ENCODE results near the gene OOSP3.
"Not testable (repeated sequence)": the region's sequence is repeated elsewhere in the genome, so short reads cannot be mapped to it uniquely, and the experiment has no call there.

The OOSP3 gene

GRCh38 chr11:59877325-59877724, 1.3 kb upstream of the OOSP3 start:
- no peak for DNase-seq

DNA sequence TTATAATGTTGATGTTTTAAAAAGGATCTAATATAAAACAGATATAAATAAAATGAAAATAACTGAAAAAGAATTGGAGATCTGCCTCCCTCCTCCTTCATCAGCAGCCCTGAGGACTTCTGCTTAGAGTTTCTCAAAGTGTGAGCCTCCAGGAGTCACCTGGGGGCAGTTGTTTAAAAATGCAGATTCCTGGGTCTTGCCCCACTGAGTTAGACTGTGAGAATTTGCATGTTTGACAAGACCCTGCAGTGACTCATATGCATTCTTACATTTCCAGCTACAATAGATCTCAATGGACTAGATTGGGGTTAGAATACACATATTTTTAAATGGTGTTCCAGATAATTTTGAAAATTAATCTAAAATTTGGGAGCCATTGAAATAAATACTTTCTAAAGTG, 798 bp upstream of the OOSP3 start:
- DNase-seq: no peak

- DNase-seq: no peak
Measured at GRCh38 chr11:59879567-59879966, 985 bp downstream of the OOSP3 start.

- no peak for DNase-seq
Measured at GRCh38 chr11:59883597-59883996, 5.0 kb downstream of the OOSP3 start.

- not testable (repeated sequence) for DNase-seq
Measured at GRCh38 chr11:59887156-59887555, 8.6 kb downstream of the OOSP3 start.

DNA sequence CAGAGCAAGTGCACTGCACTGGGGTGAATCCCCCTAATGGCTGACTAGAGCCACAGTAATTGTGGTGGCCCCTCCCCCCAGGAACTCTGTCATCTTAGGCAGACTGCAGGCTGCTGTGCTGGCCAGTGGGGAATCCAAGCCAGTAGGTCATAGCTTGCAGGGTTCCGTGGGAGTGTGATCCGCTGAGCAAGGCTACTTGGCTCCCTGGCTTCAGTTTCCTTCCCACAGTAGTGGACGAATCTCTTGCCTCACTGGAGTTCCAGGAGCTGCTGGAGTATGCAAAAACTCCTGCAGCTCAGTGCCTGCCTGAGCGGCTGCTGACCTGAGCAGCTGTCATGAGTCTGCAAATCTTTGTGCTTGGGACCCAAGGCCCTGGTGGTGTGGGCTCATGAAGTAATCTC, 13.2 kb downstream of the OOSP3 start:
- no peak for DNase-seq

DNA sequence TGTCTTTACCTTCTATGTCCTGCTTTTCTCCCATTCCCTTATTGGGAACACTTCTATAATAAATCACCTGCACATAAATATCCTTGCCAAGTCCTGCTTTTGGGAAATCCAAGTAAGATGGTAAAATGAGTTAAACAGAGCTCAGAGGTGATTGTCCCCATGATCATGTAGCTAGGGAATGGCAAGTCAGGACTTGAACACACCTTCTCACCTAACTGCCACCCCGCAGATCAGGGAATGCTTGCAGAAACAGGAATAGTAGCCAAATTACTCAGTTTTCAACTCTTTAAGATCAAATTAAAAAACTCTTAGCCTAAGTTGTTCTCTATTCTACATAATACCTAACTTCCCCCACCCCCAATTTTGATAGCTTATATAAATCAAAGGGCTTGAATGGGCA, 16.0 kb downstream of the OOSP3 start:
- no peak for DNase-seq

GRCh38 chr11:59898046-59898445, 19.5 kb downstream of the OOSP3 start:
- DNase-seq: no peak

DNA sequence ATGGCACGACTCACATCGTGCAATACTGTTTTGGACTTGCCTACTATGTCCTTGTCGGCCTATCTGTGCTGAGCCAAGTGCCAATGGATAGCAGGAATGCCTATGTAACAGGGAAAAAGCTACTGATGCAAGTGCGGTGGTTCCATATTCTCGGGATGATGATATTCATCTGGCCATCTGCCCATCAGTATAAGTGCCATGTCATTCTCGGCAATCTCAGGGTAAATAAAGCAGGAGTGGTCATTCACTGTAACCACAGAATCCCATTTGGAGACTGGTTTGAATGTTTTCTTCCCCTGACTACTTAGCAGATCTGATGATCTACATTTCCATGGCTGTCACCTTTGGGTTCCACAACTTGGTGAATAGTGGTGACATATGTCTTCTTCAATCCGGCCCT, 20.1 kb downstream of the OOSP3 start:
- DNase-seq: no peak

DNA sequence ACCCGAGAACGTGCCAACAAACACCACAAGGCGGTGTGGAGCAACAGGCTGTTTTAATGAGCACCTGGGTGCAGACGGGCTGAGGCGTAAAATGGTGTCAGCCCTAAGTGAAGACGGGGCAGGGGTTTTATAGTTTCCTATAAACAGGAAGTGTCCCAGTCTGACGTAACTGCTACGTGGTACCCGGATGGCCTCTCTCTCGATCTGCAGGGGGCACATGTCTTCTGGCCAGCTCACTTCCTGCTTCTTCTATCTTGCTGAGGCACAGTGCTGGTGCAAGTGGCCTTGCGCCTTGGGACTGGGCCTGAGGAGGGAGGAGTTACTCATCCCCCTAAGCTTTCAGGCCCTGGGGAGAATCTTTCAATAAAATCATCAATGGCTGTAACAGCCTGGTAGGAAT, 20.9 kb downstream of the OOSP3 start:
- no peak for DNase-seq

DNA sequence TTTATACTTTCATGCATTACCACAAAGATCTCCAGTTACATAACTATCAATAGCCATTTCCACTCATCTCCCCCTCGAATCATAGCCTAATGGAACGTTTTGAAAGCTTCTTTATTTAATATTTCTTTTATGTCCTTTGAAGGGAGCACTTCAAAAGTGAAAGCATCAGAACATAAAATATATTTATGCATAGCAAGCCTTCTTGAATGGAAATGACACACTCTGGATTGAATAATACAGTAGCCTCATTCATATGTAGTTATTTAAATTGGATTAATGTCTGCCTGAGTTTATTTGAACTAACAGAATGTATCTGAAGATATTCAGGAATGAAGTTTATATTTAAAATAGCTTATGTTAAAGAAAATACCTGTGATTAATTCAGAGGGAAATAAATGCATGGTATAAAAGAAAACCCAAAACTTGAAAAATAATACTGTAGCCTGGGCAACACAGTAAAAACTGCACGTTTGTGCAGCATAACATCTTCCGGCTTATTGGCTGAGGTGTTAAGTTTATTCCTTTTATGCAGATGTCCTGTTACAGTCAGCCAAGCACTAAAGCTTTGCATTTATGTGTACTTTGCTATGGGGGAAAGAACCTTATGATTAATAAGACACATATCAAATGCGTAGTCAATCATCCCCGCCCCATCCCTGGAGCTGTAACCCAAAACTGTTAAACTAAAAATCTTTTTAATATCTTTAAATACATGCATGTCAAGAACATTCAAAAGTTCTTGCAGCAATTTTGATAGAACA, 22.0 kb downstream of the OOSP3 start:
- DNase-seq: no peak

GRCh38 chr11:59901306-59901705, 22.7 kb downstream of the OOSP3 start:
- no peak for DNase-seq

DNA sequence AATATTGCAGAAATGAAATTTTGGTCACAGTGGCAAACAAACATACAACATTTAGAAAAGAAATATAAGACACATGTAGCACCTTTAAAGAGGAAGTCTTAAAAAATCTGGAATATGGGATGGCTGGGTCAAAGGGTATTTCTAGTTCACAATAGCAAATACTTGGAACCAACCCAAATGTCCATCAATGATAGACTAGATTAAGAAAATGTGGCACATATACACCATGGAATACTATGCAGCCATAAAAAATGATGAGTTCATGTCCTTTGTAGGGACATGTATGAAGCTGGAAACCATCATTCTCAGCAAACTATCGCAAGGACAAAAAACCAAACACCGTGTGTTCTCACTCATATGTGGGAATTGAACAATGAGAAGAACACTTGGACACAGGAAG, 25.0 kb downstream of the OOSP3 start:
- not testable (repeated sequence) for DNase-seq

- DNase-seq: no peak
Measured at GRCh38 chr11:59918480-59918879, 39.9 kb downstream of the OOSP3 start.

DNA sequence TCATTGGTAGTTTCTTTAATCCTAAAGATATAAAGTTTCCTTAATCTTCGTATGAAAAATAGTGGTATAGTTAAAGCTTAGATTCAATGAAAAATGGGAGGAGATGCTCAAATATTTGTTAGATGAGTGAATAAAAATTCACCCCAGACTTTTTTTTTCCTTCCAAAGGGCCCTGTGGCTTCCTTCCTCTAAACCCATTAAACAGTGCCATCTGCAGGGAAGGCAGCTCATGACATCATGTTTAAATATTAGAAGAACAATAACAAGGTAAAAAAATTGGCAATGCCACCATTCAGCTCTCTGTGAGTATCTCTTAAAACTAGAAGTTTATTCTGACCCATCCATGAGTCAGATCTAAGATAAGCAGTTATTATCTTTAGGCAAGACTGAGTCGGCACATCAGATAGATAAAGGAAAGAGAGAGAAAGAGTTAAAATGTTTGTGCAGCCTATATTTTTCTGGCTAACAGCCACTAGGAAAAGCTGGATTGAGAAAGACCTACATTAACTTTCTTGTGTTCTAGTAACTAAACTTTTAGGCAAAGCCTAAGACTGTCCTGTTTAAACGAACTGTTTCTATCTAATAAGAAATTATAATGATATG, 40.5 kb downstream of the OOSP3 start:
- peak in 1 of 2 donors; percentile 34 for DNase-seq

DNA sequence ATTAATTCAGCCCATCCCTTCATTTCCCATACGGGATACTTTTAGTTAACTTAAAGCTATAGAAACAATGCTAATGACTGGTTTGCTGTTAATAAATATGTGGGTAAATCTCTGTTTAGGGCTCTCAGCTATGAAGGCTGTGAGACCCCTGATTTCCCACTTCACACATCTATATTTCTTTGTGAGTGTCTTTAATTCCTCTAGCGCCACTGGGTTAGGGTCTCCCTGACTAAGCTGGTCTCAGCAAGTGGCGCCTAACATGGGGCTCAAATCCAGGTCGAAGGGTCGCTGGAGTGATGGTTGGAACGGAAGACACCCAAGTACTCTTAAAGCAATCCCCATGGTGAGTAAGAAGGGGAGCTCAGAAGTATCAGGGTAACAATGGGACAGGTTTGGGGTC, 45.2 kb downstream of the OOSP3 start:
- DNase-seq: peak in 1 of 2 donors; percentile 2

GRCh38 chr11:59931688-59932087, 53.1 kb downstream of the OOSP3 start:
- DNase-seq: no peak

GRCh38 chr11:59938132-59938531, 59.5 kb downstream of the OOSP3 start, which contains the start of gene OOSP1:
Gene OOSP1 (plus strand): TSS chr11:59938432. CDS start chr11:59938455, 23 bp downstream.
- DNase-seq: no peak

DNA sequence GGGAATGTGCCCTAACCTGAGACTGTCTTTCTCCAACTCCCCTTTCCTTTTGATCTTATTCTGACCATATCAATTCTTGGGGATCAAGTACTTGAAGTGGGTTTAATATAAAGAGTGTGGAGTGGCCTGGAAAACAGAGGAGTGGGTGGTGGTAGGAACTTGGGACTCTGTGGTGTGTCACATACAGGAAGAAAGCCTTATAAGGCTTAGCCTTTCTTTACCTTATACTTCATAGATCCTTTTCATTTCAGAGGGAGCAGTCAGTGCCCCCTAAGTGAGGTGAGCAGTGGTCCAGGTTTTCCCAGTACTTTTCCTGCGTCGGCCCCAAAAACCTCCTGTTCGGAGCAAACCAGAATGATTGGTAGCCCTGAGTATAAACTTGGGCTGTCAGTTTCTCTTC, 60.1 kb downstream of the OOSP3 start:
- DNase-seq: no peak

DNA sequence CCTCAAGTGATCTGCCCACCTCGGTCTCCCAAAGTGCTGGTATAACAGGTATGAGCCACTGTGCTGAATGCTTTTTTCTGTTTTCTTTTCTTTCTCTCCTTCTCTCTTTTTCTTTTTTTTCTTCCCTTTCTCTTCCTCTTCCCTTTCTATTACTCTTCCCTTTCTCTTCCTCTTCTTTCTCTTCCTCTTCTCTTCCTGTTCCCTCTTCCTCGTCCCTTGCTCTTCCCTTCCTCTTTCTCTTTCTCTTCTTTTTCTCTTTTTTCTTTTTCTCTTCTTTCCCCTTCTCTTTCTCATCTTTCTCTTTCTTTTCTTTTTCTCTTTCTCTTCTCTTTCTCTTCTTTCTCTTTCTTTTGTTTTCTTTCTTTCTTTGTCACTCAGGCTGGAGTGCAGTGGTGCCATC, 60.9 kb downstream of the OOSP3 start:
- no peak for DNase-seq

GRCh38 chr11:59941091-59941490, 62.5 kb downstream of the OOSP3 start:
- DNase-seq: no peak

GRCh38 chr11:59943997-59944714, 65.6 kb downstream of the OOSP3 start:
- DNase-seq: no peak

- DNase-seq: no peak
Measured at GRCh38 chr11:59944720-59945119, 66.1 kb downstream of the OOSP3 start.
